GM21360 (cell line): ENCODE results near the gene STXBP5L.
"Not testable (repeated sequence)": the region's sequence is repeated elsewhere in the genome, so short reads cannot be mapped to it uniquely, and the experiment has no call there.

Experiments
- ATAC-seq: cut with Tn5 transposase; IDR thresholded peaks from one replicate; pipeline ENCODE4 v1.9.1; 2021; ENCODE audit warnings: mild to moderate bottlenecking, moderate library complexity; ENCODE audit not compliant: unreplicated experiment

Gene STXBP5L

GRCh38 chr3:121414924-121415323 is 506.9 kb downstream of the STXBP5L start:
- ATAC-seq: no peak

- ATAC-seq: no peak
Measured at GRCh38 chr3:121418182-121418581, 510.2 kb downstream of the STXBP5L start.

GRCh38 chr3:121424549-121424948 is 516.5 kb downstream of the STXBP5L start:
- ATAC-seq: no peak

GRCh38 chr3:121430664-121431215 is 522.7 kb downstream of the STXBP5L start:
- no peak for ATAC-seq

GRCh38 chr3:121431726-121432517 is 523.9 kb downstream of the STXBP5L start:
- peak; percentile 92 for ATAC-seq

GRCh38 chr3:121436074-121436473 is 528.1 kb downstream of the STXBP5L start:
- no peak for ATAC-seq

- ATAC-seq: no peak
Measured at GRCh38 chr3:121436641-121437040, 528.6 kb downstream of the STXBP5L start.

- ATAC-seq: no peak
Measured at GRCh38 chr3:121443456-121443855, 535.5 kb downstream of the STXBP5L start.

GRCh38 chr3:121451752-121452151 is 543.7 kb downstream of the STXBP5L start:
- ATAC-seq: not testable (repeated sequence)

GRCh38 chr3:121462565-121462964 is 554.6 kb downstream of the STXBP5L start:
- ATAC-seq: no peak

- ATAC-seq: no peak
Measured at GRCh38 chr3:121463745-121464144, 555.7 kb downstream of the STXBP5L start.

GRCh38 chr3:121467085-121467484 is 559.1 kb downstream of the STXBP5L start:
- no peak for ATAC-seq

GRCh38 chr3:121473001-121473400 is 565.0 kb downstream of the STXBP5L start:
- ATAC-seq: no peak
